HG02870 (cell line): Measurements from ENCODE around the gene SHKBP1.
A peak's percentile ranks its signal among the peaks of the same experiment; 100 is the strongest.
"Not testable (repeated sequence)": the region's sequence is repeated elsewhere in the genome, so short reads cannot be mapped to it uniquely, and the experiment has no call there.

Experiments
- ATAC-seq: cut with Tn5 transposase; IDR thresholded peaks from one replicate; pipeline ENCODE4 v1.9.1; 2021; ENCODE audit warnings: mild to moderate bottlenecking, moderate library complexity; ENCODE audit not compliant: unreplicated experiment

The SHKBP1 gene

DNA sequence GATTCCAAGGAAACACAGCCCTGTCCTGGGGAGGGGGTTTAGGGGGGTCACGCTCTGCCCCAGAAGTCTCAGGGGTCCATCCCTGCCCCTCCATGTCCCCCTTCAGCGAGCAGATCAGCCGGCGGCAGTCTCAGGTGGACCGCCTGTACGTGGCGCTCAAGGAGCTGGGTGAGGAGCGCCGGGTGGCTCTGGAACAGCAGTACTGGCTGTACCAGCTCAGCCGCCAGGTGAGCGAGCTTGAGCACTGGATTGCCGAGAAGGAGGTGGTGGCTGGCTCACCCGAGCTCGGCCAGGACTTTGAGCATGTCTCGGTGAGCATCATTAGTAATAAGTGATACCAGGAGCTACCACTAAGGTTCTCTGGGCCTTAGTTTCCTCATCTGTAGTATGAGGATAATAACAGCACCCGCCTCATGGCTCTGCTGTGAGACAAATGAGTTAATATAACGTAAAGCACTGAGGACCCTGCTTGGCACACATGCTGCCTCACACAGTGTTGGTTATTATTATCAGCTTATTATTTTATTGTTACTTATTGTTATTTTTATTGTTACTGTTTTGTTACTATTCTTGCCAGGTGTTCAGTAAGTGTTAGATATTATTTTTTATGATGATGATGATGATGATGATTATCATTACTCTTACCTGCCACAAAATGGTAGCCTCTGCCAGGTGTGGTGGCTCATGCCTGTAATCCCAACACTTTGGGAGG is 20.5 kb upstream of the SHKBP1 start:
- ATAC-seq = no peak

DNA sequence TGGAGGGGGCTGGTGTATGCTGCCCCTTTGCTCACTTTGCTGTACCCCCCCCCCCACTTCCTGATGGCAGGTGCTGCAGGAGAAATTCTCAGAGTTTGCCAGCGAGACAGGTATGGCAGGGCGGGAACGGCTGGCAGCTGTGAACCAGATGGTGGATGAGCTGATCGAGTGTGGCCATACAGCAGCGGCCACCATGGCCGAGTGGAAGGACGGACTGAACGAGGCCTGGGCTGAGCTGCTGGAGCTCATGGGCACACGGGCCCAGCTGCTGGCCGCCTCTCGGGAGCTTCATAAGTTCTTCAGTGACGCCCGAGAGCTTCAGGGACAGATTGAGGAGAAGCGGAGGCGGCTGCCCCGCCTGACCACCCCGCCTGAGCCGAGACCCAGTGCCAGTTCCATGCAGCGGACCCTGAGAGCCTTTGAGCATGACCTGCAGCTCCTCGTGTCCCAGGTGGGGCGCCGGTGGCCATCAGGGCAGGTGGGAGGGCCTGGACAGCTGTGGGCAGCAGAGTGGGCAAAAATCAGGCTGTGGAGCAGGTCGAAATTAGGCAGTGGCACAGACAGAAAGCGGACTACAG is 19.6 kb upstream of the SHKBP1 start:
- ATAC-seq = no peak

DNA sequence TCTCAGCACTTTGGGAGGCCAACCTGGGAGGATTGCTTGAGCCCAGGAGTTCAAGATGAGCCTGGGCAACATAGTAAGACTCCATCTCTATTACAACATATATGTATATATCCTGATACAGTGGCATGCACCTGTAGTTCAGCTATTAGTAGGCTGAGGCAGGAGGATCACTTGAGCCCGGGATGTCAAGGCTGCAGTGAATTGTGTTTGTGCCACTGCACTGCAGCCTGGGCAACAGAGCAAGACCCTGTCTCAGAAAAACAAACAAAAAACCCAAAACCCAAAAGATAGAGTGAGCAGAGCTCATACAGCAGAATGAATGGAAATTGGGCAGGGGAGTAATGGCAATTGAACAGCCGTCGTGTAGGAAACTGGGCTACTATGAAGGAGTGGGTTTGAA is 17.3 kb upstream of the SHKBP1 start:
- no peak for ATAC-seq

DNA sequence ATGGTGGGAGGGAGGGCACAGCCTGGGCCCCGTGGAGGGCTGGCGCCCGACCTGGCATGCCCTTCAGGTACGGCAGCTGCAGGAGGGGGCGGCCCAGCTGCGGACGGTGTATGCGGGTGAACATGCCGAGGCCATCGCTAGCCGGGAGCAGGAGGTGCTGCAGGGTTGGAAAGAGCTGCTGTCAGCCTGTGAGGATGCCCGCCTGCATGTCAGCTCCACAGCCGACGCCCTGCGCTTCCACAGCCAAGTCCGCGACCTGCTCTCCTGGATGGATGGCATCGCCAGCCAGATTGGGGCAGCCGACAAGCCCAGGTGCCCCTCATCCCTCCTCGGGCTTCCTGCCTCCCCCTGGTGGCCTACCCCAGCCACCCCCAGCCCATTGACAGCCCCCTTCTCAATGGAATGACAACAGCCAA is 16.6 kb upstream of the SHKBP1 start:
- ATAC-seq = no peak

DNA sequence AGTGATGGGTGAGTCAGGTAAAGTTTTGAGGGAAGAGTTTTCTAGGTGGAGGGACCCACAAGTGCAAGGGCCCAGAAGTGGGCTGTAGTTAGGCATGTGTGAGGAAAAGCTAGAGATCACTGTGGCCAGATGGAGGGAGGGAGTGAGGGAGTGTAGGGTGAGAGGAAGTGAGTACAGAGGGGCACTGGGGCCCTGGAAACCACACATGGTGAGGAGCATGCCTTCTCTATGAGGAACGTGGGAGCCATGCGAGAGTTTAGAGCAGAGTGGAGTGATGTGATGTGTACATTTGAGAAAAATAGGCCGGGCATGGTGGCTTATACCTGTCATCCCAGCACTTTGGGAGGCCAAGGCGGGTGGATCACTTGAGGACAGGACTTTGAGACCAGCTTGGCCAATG is 14.7 kb upstream of the SHKBP1 start:
- ATAC-seq = no peak

DNA sequence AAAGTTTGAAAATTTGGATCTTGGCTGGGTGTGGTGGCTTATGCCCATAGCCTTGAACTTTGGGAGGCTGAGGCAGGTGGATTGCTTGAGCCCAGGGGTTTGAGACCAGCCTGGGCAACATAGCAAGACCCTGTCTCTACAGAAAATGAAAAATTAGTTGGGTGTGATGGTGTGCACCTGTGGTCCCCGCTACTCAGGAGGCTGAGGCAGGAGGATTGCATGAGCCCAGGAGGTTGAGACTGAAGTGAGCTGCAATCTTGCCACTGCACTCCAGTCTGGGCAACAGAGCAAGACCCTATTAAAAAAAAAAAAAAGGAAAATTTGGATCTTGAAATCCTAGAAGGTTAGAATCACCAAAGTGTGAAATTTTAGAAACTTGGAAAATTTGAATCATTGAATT is 12.1 kb upstream of the SHKBP1 start:
- ATAC-seq = not testable (repeated sequence)

DNA sequence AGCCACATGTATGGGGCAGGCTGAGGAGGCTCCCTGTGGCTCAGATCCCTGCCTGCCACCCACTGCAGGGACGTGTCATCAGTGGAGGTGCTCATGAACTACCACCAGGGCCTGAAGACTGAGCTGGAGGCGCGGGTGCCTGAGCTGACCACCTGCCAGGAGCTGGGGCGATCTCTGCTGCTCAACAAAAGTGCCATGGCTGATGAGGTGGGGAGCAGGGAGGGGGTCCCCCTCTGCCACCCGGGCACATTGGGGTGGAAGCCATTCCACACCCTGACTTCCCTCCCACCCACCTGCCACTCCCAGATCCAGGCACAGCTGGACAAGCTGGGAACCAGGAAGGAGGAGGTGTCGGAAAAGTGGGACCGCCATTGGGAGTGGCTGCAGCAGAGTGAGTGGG is 11.3 kb upstream of the SHKBP1 start:
- ATAC-seq = no peak

DNA sequence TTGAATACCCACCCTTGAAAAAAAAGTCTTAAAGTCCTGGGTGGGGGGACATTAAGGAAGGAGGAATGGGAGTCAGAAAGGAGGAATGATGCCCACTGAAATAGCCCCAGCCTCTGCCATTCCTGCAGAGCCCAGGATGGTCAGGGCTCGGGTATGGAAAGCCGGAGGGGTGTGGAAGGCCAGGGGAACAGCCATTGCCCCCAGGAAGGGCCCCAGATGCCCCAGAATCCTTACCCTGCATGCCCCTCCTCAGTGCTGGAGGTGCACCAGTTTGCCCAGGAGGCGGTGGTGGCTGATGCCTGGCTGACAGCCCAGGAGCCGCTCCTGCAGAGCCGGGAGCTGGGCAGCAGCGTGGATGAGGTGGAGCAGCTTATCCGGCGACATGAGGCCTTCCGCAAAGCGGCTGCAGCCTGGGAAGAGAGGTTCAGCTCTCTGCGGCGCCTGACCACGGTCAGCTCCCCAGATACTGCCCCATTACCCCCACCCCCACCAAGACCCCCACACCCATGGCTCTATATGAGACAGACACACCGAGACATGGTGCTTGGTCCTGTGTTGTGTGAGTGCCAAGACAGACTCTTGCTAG is 10.7 kb upstream of the SHKBP1 start:
- no peak for ATAC-seq

DNA sequence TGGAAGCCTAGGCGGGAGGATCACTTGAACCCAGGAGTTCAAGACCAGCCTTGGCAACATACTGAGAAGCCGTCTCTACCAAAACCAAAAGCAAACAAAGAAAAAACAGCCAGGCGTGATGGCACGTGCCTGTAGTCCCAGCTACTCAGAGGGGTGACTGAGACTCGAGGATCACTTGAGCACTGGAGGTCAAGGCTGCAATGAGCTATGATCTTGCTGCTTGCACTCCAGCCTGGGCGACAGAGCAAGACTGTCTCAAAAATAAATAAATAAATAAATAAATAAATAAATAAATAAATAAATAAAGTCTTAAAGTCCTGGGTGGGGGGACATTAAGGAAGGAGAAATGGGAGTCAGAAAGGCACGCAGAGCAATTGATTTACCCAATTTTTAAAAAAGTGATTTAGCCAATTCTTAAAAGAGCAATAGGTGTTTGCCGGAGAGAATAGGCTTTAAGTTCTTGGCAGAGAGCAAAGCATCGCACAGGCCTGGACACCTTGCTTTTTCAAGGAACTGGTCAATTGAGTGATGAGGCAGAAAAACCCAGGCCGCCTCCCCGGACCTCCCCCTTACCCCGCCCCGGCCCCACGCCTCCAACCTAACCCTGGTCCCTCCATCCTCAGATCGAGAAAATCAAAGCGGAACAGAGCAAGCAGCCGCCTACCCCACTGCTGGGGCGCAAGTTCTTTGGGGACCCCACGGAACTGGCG is 9.5 kb upstream of the SHKBP1 start:
- ATAC-seq = no peak

DNA sequence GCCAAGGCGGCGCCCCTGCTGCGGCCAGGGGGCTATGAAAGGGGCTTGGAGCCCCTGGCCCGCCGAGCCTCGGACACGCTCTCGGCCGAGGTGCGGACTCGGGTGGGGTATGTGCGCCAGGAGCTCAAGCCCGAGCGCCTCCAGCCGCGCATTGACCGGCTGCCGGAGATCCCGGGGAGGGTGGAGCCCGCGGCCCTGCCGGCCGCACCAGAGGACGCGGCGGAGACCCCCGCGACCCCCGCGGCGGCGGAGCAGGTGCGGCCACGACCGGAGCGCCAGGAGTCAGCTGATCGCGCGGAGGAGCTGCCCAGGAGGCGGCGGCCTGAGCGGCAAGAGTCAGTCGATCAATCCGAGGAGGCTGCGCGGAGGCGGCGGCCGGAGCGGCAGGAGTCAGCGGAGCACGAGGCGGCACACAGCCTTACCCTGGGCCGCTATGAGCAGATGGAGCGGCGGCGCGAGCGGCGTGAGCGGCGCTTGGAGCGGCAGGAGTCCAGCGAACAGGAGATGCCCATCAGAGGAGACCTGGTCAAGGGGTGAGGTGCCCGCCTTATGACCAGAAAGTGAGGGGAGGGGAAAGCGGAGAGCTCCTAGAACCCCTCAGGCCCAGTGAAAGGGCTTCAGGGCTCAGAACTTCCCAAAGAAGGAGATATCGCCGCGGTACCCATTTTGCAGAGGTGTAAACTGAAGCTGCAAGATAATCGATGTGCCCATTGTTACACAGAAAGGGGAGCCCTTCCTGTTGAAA is 8.8 kb upstream of the SHKBP1 start:
- no peak for ATAC-seq

DNA sequence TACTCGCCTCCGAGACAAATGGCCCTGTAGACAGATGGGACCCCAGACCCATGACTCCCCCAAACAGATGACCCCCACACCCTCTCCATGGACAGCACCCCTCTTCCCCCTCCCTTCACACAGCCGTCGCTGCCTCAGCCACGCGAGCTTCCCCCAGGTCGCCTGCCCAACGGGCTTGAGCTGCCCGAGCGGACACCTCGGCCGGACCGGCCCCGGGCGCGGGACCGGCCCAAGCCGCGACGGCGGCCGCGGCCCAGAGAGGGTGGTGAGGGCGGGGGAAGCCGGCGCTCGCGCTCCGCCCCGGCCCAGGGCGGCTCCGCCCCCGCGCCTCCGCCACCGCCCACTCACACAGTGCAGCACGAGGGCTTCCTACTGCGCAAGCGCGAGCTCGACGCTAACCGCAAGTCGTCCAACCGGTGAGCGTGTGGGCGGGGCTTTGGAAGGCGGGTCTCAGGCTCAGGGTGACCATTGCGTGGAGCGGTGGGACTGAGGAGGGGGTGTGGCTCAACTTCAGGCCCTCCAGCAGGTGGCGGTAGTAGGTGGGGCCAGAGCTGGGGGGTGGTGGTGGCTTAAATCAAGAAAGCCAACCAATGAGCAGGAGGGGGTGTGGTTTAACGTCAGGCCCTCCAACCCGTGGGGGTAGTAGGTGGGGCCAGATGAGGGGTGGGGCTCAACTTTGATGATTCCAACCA is 6.2 kb upstream of the SHKBP1 start:
- peak; percentile 85 for ATAC-seq

DNA sequence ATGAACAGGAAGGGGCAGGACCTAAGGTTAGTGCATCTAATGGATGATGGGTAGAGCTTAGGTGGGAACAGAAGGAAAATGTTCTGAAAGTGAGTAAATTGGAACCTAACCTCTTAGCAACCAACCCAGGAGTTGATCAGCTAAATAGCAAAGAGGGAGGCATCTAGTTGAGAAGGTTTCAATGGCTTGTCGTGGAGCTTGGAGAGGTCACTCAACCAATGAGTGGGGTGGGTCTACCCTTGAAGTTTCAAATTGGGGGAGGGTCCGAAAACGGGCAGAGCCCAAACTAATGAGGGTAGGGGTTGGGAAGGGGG is 5.7 kb upstream of the SHKBP1 start:
- no peak for ATAC-seq

DNA sequence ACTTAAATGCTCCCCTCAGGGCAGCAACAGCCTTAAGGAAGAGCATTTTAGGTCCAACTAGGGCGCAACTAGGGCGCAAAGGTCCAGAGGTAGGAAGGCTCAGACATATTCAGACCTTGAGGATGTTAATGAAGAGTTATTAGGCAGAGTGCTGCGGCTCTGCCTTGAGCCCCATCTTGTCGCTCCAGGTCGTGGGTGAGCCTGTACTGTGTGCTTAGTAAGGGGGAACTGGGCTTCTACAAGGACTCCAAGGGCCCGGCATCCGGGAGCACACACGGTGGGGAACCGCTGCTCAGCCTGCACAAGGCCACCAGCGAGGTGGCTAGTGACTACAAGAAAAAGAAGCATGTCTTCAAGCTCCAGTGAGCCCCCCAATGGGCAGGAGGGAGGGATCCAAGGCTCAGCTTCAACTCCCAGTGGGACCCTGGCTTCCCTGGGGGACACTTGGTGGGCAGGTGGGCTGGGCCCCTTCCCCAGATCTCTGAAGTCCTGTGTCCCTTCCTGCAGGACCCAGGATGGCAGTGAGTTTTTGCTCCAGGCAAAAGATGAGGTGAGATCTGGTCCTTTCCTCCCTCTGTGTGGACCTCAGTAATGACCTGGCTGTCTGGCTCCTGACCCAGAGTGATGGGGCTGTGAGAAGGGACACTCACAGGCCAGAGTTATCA is 4.7 kb upstream of the SHKBP1 start:
- ATAC-seq = no peak

DNA sequence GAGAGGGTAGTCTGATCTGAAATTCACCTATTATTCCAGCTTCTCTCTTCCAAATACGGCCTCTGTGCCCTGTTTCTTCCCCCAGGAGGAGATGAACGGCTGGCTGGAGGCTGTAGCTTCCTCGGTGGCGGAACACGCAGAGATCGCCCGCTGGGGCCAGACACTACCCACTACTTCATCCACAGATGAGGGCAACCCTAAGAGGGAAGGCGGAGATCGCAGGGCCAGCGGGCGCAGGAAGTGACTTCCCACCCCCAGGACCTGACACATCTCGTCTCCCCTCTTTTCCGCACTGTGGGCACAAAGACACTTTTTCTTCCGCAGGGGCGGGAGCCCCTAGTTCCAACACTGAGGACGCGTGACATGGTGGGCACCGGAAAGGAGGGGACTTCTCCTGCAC is 1.3 kb upstream of the SHKBP1 start:
- no peak for ATAC-seq

DNA sequence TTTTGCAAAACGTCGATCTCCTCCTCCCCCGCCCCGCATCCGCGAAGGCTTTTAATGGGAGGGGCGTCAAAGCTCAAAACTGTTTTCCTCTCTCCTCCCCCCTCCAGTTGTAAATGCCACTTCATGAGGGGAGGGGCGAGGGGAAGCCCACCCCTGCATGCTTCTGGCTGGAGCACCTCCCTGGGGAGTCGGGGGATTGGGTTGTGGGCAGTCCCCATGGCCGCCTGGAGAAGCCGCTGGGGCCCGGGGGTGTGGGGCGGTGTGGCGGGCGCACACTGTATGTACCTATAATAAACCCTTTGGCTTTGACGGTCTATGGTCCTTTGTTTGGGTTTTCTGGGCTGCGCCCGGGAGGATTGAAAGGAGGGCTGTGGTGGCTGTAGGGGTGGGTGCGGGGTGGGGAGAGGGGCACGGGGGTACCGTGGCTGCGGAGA is 505 bp upstream of the SHKBP1 start:
- ATAC-seq = peak; percentile 21

DNA sequence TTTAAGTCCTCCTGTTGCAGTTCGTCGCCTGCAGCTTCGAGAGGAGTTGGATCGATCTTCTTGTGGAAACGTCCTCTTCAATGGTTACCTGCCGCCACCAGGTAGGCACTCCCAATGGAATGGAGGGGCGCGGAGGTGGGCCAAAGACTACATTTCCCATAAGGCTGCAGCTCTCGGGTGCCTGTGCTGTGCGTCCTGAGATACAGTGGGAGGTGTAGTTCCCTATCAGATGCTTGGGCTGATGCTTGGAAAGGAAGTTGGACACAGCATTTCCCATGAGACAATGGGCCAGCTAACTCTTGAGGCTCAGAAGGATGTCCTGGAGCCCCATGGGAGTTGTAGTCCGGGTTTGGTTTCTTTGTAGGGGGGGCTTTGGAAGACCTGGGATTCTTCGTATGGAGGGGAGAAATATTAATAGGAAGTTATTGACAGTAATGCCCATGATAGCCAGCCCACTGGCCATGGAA is 1.8 kb downstream of the SHKBP1 start:
- no peak for ATAC-seq

DNA sequence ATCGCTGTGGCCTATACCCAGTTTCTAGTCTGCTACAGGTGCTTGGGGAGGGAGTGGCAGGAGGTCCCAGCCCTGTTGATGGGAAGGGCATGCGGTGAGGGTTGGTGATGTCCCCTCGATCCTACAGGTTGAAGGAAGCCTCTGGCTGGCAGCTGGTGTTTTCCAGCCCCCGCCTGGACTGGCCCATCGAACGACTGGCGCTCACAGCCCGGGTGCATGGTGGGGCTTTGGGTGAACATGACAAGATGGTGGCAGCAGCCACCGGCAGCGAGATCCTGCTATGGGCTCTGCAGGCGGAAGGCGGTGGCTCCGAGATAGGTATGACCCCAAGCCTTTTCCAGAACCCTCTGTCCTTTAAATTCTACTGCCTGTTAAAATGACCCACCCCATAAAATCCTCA is 3.9 kb downstream of the SHKBP1 start:
- no peak for ATAC-seq

DNA sequence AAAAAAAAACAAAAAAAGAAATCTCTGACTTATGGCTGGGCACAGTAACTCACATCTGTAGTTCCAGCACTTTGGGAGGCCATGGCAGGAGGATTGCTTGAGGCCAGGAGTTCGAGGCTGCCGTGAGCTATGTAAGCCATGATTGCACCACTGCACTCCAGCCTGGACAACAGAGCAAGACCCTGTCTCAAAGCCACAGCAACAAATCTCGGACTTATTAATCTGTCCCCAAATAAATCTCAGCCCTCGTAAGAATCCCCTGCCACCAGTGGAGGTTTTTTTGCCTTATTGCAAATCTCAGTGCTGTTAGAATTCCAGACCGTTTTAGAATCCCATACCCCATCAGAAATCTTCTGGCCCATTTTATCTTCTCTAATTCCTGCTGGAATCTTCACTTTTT is 4.9 kb downstream of the SHKBP1 start:
- no peak for ATAC-seq

DNA sequence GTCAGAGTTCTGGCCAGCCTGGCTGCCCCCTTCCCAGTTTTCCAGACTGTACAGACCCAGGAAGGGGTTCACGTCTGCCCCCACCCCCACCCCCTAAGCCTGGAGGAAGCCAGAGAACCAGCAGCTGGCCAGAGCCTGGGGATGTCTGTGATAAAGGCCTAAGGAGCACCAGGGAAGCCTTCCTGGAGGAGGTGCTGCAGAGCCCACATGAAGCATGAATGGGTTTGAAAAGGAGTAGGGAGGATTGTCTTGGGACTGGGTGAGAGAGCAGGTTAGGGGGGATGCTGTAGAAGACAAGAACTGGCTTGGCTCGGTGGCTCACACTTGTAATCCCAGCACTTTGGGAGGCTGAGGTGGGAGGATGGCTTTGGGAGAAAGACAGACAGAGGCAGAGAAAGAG is 5.8 kb downstream of the SHKBP1 start:
- ATAC-seq = no peak

DNA sequence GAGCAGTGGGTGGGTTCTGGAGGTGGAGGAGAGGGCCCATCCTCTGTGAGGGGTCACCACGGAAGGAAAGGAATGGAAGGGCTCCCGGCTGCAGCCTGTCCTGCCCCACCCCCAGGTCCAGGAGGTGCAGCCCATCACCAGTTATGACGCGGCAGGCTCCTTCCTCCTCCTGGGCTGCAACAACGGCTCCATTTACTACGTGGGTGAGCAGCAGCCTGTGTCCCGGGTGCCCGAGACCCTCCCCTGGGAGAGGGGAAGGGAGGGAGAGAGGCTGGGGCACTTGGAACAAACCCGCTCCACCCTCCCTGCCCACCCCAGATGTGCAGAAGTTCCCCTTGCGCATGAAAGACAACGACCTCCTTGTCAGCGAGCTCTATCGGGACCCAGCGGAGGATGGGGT is 6.6 kb downstream of the SHKBP1 start:
- ATAC-seq = no peak
